NCI-H2196 treated with DMSO at 0.1 percent for 48 hours (cell line): Measurements from ENCODE around the gene YBEY.
"Not testable (repeated sequence)": the region's sequence is repeated elsewhere in the genome, so short reads cannot be mapped to it uniquely, and the experiment has no call there.

Experiments used
- DNase-seq: peaks from one replicate; lab custom pipeline; 2025; ENCODE audit not compliant: unreplicated experiment; lab: John Stamatoyannopoulos, UW

The YBEY gene, protein sequence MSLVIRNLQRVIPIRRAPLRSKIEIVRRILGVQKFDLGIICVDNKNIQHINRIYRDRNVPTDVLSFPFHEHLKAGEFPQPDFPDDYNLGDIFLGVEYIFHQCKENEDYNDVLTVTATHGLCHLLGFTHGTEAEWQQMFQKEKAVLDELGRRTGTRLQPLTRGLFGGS

GRCh38 chr21:46285761-46286647, at the start of gene YBEY:
Gene YBEY, plus strand, starts transcription at chr21:46286342. Its CDS starts 572 bp downstream, at chr21:46286914.
- peak; percentile 89 for DNase-seq

DNA sequence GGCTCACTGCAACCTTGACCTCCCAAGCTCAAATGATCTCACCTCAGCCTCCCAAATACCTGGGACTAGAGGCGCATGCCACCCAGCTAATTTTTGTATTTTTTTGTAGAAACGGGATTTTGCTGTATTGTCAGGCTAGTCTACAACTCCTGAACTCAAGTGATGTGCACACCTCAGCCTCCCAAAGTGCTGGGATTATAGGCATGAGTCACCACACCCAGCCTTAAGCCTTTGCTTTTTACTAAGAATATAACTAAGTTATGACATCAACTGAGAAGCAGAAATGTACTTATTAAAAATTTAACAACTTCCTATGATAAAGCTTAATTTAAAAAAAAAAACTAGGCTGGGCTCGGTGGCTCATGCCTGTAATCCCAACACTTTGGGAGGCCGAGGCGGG, 48.7 kb upstream of the YBEY start:
- no peak for DNase-seq

- DNase-seq: no peak
Measured at GRCh38 chr21:46239817-46240325, 46.3 kb upstream of the YBEY start.

DNA sequence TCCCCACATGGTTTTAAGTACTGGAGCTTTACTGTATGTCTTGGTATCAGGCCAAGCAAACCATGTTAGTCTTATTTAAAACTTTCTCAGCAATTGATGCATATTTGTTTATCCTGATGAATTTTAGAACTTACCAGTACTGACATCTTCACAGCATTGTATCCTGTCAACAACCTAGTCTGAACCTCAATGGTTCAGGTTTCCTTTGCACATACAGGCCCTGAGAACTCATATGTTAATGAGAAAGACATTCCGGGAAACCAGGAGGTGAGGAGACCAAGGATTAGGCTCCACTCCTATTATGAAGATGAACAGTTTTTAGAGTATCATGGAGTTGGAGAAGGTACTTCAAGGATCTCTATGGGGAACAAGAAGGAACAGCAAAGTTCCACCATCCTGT, 44.6 kb upstream of the YBEY start:
- not testable (repeated sequence) for DNase-seq

GRCh38 chr21:46243325-46243724, 42.8 kb upstream of the YBEY start:
- no peak for DNase-seq

- no peak for DNase-seq
Measured at GRCh38 chr21:46243960-46244361, 42.2 kb upstream of the YBEY start.

DNA sequence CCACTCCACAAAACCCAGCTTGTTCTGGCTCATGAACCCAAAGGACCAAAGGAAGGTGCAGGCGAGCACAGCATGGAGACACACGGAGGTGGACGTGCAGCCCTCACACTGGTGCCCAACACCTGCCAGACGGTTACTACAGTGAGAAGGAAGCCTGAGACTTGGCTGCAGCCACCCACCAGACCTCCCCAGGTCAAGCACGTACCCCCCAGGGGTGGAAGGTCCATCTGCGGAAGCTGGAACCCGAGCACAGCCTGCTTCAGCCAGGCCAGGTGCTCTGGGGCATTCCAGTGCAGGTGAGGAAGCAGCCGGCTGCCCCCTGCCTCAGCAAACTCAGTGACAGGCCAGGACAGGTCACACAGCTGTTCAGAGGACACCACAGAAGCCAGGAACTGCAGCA, 41.5 kb upstream of the YBEY start:
- DNase-seq: no peak

DNA sequence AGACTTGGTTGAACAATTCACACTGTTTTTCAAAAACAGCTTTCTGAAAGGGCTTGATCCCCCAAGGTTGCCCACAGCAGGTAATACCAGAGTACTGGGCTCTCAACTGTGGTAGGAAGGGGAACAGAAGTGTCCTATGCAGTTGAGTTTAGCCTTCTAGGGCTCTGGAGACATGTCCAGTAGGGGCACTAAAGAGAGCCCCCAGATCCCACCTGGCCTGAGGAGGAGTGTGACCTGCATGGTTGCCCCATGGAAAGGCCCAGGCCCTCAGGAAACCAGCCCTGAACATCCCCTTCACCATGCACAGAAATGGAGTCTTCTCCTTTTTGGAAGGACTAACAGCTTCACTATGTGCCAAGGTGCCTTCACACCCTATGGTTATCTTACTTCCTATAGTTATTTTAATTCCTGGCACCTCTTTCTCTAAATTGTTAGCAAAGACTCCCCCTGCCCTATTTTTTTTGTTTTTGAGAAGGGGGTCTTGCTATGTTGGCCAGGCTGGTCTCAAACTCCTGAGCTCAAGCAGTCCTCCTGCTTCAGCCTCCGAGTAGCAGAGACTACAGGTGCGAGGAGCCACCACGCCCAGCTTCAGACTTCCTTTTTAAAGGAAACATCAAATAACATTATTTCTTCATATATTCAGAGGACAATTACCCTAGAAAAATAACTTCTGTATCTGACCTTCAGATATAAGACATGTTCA, 40.8 kb upstream of the YBEY start:
- DNase-seq: no peak

- DNase-seq: no peak
Measured at GRCh38 chr21:46246345-46246744, 39.8 kb upstream of the YBEY start.

- DNase-seq: no peak
Measured at GRCh38 chr21:46247699-46248421, 38.3 kb upstream of the YBEY start.

GRCh38 chr21:46248422-46248782, 37.7 kb upstream of the YBEY start:
- DNase-seq: no peak

- no peak for DNase-seq
Measured at GRCh38 chr21:46248827-46249226, 37.3 kb upstream of the YBEY start.

DNA sequence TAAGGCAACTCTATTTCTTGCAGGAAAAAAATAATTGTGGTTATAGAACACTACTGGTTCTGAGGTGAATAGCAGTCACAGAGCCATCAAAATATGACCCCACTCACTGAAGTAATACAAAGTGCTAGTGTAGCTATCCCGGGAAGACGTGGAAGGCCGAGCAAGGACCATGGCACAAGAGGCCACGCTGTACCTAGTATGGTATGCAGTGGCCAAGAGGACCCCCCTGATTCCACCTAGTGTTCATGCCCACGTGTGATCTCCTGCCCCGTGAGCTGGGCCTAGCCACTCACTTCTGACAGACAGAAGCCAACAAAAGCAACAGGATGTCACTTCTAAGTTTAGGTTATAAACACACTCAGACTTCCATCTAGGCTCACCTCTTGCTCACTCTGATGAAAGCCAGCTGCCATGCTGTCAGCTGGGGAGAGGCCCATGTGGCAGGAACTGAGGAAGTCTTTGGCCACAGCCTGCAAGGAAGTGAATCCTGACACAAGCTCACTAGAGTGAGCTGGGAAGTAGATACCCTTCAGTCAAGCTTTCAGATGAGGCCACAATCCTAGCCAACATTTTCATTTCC, 35.9 kb upstream of the YBEY start:
- no peak for DNase-seq

DNA sequence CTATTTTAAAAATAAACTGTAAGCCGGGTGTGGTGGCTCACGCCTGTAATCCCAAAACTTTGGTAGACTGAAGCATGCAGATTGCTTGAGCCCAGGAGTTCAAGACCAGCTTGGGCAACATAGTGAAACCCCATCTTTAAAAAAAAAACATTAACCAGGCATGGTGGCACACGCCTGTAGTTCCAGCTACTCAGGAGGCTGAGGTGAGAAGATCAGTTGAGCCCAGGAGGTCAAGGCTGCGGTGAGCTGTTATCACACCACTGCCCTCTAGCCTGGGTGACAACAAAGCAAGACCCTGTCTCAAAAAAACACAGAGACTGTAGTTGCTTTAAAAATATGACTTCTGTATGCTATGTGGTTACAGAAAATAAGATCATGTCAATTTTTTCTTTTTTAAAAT, 33.3 kb upstream of the YBEY start:
- no peak for DNase-seq

DNA sequence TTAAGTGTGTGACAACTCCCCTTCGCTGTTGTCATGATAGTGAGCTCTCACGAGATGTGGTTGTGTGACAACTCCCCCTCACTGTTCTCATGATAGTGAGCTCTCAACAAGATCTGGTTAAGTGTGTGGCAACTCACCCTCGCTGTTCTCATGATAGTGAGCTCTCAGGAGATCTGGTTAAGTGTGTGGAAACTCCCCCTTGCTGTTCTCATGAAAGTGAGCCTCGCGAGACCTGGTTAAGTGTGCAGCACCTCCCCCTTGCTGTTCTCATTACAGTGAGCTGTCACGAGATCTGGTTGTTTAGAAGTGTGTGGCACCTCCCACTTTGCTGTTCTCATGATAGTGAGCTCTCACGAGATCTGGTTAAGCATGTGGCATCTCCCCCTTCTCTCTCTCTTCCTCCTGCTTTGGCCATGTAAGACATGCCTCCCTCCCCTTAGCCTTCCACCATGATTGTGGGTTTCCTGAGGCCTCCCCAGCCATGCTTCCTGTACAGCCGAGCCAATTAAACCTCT, 32.5 kb upstream of the YBEY start:
- no peak for DNase-seq

DNA sequence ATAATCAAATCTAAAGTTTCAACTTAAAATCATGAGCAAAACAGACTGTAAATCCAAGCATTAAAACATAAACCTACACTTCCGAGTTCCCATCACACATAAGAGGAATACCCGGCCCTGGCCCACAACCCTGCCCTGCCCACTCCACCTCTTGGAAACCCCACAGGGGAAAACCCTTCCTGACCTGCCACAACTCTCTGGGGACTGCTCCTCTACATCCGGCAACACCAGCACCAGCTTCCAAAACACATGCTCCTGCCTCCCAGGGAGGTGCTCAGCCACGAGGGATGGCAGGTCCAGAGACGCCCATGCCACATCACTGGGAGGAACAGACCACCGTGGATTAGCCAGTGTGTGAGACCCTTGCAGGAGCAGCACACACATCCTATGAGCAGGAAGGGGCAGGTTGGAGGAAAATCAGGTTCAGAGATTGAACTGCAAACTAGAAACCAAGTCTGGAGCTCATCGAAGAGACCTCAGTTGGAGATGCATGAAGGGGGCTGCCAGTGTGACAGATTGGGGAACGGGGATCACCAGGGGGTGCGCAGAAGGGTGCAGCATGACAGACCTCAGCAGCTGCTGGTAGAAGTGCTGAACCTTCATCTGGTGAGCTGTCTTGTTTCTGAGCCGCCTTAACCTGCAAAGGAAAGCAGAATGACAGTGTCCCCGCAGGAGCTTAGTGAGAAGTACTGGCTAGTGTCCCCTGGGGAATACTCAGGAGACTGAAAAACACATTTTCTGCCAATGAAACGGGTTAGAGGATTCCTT, 31.8 kb upstream of the YBEY start:
- no peak for DNase-seq

- DNase-seq: no peak
Measured at GRCh38 chr21:46255166-46255565, 31.0 kb upstream of the YBEY start.

DNA sequence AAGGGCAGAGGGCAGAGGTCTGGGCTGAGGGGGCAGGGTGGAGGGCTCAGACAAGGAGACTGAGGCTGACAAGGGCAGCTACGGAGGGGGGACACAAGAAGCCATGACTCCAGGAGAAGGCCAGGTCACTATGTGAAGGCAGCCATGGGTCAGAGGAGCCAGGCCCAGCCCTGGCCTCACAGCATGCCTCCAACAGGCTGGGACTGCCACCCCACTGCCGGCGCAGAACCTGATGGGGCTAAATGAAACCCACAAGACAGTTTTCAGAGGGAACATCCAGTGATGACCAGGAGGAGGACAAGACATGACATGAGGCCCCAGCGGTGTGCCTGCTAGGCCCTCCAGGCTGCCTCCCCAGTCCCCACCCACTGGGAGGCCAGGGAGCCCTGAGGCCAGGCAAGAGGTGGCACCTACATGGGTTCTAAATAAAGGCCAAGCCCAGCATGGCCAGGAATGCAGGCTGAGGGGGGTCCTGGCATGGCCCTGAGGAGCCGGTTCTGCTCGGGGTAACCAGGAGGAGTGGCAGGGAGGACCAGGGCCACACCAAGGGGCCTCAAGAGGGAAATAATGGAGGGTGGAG, 30.3 kb upstream of the YBEY start:
- DNase-seq: no peak

GRCh38 chr21:46256501-46256994, 29.6 kb upstream of the YBEY start:
- DNase-seq: no peak
